Right lobe of liver (tissue), 6 donors: Measurements from ENCODE around the gene YDJC. TPM values are rescaled to one million over a fixed set of nuclear protein-coding genes. Genes with fewer than 3 reads are reported as not detected.

ENCODE experiments used
- ATAC-seq, 4 donors: fragments of 200-7000 bp; cut with Tn5 transposase; one replicate each; pipeline ENCODE4 v1.9.1; 2020; ENCODE audit warnings: mild to moderate bottlenecking in 4 of 4, moderate library complexity in 4 of 4
- DNase-seq, 3 donors: peaks; one replicate each; pipeline ENCODE4 v3.0.0-alpha.2; 2020
- H3K27ac ChIP-seq, 3 donors: fragments of 200-600 bp; one replicate each; pipeline ENCODE4 v1.8.0; 2022
- H3K27me3 ChIP-seq, 2 donors: fragments of 200-600 bp; one replicate each; pipeline ENCODE4 v1.8.0; 2022
- H3K36me3 ChIP-seq, 4 donors: fragments of 200-600 bp; sonication (generic) in 1 of 4; one replicate each; pipeline versions ENCODE4 v1.5.1 to v1.8.0; 2017 to 2022; ENCODE audit warnings: control low read depth in 1 of 4
- H3K4me1 ChIP-seq, 4 donors: fragments of 200-600 bp; sonication (generic) in 1 of 4; one replicate each; pipeline versions ENCODE4 v1.5.1 to v1.8.0; 2017 to 2022; ENCODE audit warnings: control low read depth in 1 of 4
- H3K4me3 ChIP-seq, 3 donors: fragments of 200-600 bp; one replicate each; pipeline ENCODE4 v1.8.0; 2022
- H3K9me3 ChIP-seq, 4 donors: fragments of 200-600 bp; sonication (generic) in 1 of 4; one replicate each; pipeline versions ENCODE4 v1.5.1 to v1.8.0; 2017 to 2022; ENCODE audit warnings: control low read depth in 1 of 4
- CTCF ChIP-seq, 4 donors: fragments of 200-600 bp in 3 of 4; fragments of 450-650 bp in 1 of 4; IDR thresholded peaks; one replicate each; pipeline versions ENCODE4 v1.5.1 to v1.8.0; 2016 to 2022; ENCODE audit warnings: antibody characterized with exemption in 4 of 4, mild to moderate bottlenecking in 2 of 4
- POLR2A ChIP-seq: fragments of 450-650 bp; IDR thresholded peaks from one replicate; pipeline ENCODE4 v1.6.1; 2017; ENCODE audit warnings: antibody characterized with exemption, mild to moderate bottlenecking
- WGBS: methylation state at CpG from one replicate; pipeline ENCODE4 v1.1.6; 2018; ENCODE audit warnings: low coverage, low lambda C conversion rate; ENCODE audit not compliant: insufficient coverage; ENCODE audit errors: missing lambda C conversion rate; 5-methylcytosine and 5-hydroxymethylcytosine counted together
- intact Hi-C, 2 donors: fragments of 100-400 bp; cut with DNase I; formaldehyde crosslinking; loops; one replicate each; pipeline versions ENCODE4 v1.11.2 to v1.14.1; 2022
- total RNA-seq, 6 experiments: library from RNA; depleted of rRNA in 2 of 6; stranded (reverse); fragments of >200 nt in 2 of 6; fragmentation: NEBNext Ultra II Directional in 3 of 6; extraction: Animal tissue kit (Norgen Biotek cat#: 25700) in 3 of 6; gene quantifications; one replicate each; pipeline versions ENCODE4 v1.1.0 to v1.2.4, GENCODE V29; 2016 to 2023
- donor health status: DM: no; HTN: yes; CAD: no.
- donor health status: DM: no; HTN: no; CAD: no.
- donor health status: DM: no; HTN: no; CAD: no.
- donor health status: DM: no; HTN: yes; CAD: no.
- donor health status: DM: no; HTN: yes; CAD: no.

YDJC gene
- total RNA-seq, 6 experiments from 2014 or later, result 7.1 to 29.0 (median 7.8) TPM

- ATAC-seq, result no peak
Observed at GRCh38 chr22:21634081-21634480, 4.3 kb upstream of the YDJC start.

GRCh38 chr22:21633481-21633880, 3.7 kb upstream of the YDJC start:
- no peaks in the 10 kb centered on the region for H3K36me3 ChIP-seq

More at GRCh38 chr22:21634081-21634480, 4.3 kb upstream of the YDJC start:
- WGBS, result no CpG with 5 or more reads among the region's 16 CpGs
- no peaks in the 10 kb centered on the region for H3K9me3 ChIP-seq
- H3K4me1 ChIP-seq, result peaks cover 0 to 3% (median under 1%) of the 10 kb centered on the region in 4 donors
- no peak overlapping the region for H3K4me3 ChIP-seq
- intact Hi-C loops, result loop anchor here in 1 of 2 donors (5.0 kb wide), 1 partner anchor 57 kb away; no protein-coding TSS in a partner anchor
- no peak overlapping the region for H3K27ac ChIP-seq
- TF ChIP-seq CTCF (IDR thresholded peaks at IDR 0.05) (no peak), POLR2A (no peak)
- H3K27me3 ChIP-seq, result no peaks in the 10 kb centered on the region
- no peaks in the 10 kb centered on the region for H3K36me3 ChIP-seq
- DNase-seq, result no peak

GRCh38 chr22:21632931-21633330, 3.1 kb upstream of the YDJC start:
- H3K27ac ChIP-seq, result no peak overlapping the region
- no peaks in the 10 kb centered on the region for H3K27me3 ChIP-seq
- WGBS, result no CpG with 5 or more reads among the region's 18 CpGs
- no peak for DNase-seq
- H3K9me3 ChIP-seq, result no peaks in the 10 kb centered on the region
- no peak for ATAC-seq
- TF ChIP-seq CTCF (IDR thresholded peaks at IDR 0.05), result no peak
- no peak for TF ChIP-seq POLR2A
- H3K4me3 ChIP-seq, result no peak overlapping the region
- H3K36me3 ChIP-seq, result no peaks in the 10 kb centered on the region
- intact Hi-C loops, result loop anchor here in 1 of 2 donors (5.0 kb wide), 1 partner anchor 56 kb away; no protein-coding TSS in a partner anchor
- H3K4me1 ChIP-seq, result peaks cover 0 to 6% (median 2%) of the 10 kb centered on the region in 4 donors

More at GRCh38 chr22:21633481-21633880, 3.7 kb upstream of the YDJC start:
- DNase-seq, result no peak
- Histone ChIP-seq H3K27me3 (no peaks in the 10 kb centered on the region), H3K27ac (no peak overlapping the region), H3K4me3 (no peak overlapping the region), H3K4me1 (peaks cover 0 to 6% (median 2%) of the 10 kb centered on the region in 4 donors), H3K9me3 (no peaks in the 10 kb centered on the region)
- TF ChIP-seq CTCF (IDR thresholded peaks at IDR 0.05) (no peak), POLR2A (no peak)
- ATAC-seq, result no peak
- WGBS, result no CpG with 5 or more reads among the region's 4 CpGs
- intact Hi-C loops, result loop anchor here in 1 of 2 donors (5.0 kb wide), 1 partner anchor 56 kb away; no protein-coding TSS in a partner anchor

- ATAC-seq (no peak), DNase-seq (no peak)
- intact Hi-C loops, result loop anchor here in 1 of 2 donors (5.0 kb wide), 1 partner anchor 55 kb away; no protein-coding TSS in a partner anchor
- H3K27me3 ChIP-seq, result no peaks in the 10 kb centered on the region
- no peaks in the 10 kb centered on the region for H3K36me3 ChIP-seq
- WGBS, result 73% methylated on average over 3 of the region's 27 CpGs
- TF ChIP-seq CTCF (IDR thresholded peaks at IDR 0.05) (no peak), POLR2A (no peak)
- no peaks in the 10 kb centered on the region for H3K9me3 ChIP-seq
- no peak within 1 kb of the TSS for H3K4me3 ChIP-seq
- peaks cover 0 to 6% (median 2%) of the 10 kb centered on the region in 4 donors for H3K4me1 ChIP-seq
- H3K27ac ChIP-seq, result no peak within 1 kb of the TSS
Observed at GRCh38 chr22:21632237-21632895, 2.5 kb upstream of the YDJC start, which contains the start of gene CCDC116. TSS of gene CCDC116 (plus strand) at chr22:21632760. CDS start at chr22:21633182, 422 bp downstream.
